Measurements from ENCODE around the gene CD3D.

DNA sequence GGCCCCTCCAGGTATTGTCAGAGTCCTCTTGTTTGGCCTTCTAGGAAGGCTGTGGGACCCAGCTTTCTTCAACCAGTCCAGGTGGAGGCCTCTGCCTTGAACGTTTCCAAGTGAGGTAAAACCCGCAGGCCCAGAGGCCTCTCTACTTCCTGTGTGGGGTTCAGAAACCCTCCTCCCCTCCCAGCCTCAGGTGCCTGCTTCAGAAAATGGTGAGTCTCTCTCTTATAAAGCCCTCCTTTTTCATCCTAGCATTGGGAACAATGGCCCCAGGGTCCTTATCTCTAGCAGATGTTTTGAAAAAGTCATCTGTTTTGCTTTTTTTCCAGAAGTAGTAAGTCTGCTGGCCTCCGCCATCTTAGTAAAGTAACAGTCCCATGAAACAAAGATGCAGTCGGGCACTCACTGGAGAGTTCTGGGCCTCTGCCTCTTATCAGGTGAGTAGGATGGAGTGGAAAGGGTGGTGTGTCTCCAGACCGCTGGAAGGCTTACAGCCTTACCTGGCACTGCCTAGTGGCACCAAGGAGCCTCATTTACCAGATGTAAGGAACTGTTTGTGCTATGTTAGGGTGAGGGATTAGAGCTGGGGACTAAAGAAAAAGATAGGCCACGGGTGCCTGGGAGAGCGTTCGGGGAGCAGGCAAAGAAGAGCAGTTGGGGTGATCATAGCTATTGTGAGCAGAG lies 37.8 kb downstream of the CD3D start, which contains the start of gene CD3E:
- TF ChIP-seq, protein P1, sequence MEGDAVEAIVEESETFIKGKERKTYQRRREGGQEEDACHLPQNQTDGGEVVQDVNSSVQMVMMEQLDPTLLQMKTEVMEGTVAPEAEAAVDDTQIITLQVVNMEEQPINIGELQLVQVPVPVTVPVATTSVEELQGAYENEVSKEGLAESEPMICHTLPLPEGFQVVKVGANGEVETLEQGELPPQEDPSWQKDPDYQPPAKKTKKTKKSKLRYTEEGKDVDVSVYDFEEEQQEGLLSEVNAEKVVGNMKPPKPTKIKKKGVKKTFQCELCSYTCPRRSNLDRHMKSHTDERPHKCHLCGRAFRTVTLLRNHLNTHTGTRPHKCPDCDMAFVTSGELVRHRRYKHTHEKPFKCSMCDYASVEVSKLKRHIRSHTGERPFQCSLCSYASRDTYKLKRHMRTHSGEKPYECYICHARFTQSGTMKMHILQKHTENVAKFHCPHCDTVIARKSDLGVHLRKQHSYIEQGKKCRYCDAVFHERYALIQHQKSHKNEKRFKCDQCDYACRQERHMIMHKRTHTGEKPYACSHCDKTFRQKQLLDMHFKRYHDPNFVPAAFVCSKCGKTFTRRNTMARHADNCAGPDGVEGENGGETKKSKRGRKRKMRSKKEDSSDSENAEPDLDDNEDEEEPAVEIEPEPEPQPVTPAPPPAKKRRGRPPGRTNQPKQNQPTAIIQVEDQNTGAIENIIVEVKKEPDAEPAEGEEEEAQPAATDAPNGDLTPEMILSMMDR (IDR thresholded peaks at IDR 0.05), result no peak
- TF ChIP-seq POLR2A (IDR thresholded peaks at IDR 0.05), result no peak
